Calu3 (cell line): Measurements from ENCODE around the gene ISYNA1. TPM values are rescaled to one million over a fixed set of nuclear protein-coding genes. Genes with fewer than 3 reads are reported as not detected.

Experiments used
- BruUV-seq: library from RNA; stranded (reverse); fragments of 400-500 nt; replicated peaks from 2 replicates; lab custom pipeline; 2021; lab: Mats Ljungman, UMichigan
- CTCF ChIA-PET: fragments of 300-600 bp; sonication (Branson Sonifier 250); formaldehyde crosslinking; loops from one replicate; lab custom pipeline; 2022; ENCODE audit warnings: antibody characterized with exemption; lab: Charles Lee
- DNase-seq: peaks from one replicate; pipeline ENCODE4 v3.0.0; 2022
- H3K27ac Mint-ChIP-seq: one replicate; pipeline ENCODE4 v1.8.0; 2022; ENCODE audit warnings: mixed read lengths; ENCODE audit not compliant: unreplicated experiment
- H3K27me3 Mint-ChIP-seq: one replicate; pipeline ENCODE4 v1.8.0; 2022; ENCODE audit warnings: mixed read lengths; ENCODE audit not compliant: unreplicated experiment
- H3K36me3 Mint-ChIP-seq: one replicate; pipeline ENCODE4 v1.8.0; 2022; ENCODE audit warnings: mild to moderate bottlenecking, moderate library complexity, mixed read lengths; ENCODE audit not compliant: insufficient read depth, unreplicated experiment
- H3K4me1 Mint-ChIP-seq: one replicate; pipeline ENCODE4 v1.8.0; 2022; ENCODE audit warnings: mild to moderate bottlenecking, low read depth, mixed read lengths; ENCODE audit not compliant: unreplicated experiment
- H3K4me3 Mint-ChIP-seq: one replicate; pipeline ENCODE4 v1.8.0; 2022; ENCODE audit warnings: mild to moderate bottlenecking, low read depth, moderate library complexity, mixed read lengths; ENCODE audit not compliant: unreplicated experiment
- H3K9me3 Mint-ChIP-seq: one replicate; pipeline ENCODE4 v1.8.0; 2022; ENCODE audit warnings: low read depth, mixed read lengths; ENCODE audit not compliant: unreplicated experiment
- intact Hi-C: fragments of 100-400 bp; cut with micrococcal nuclease; formaldehyde crosslinking; loops from one replicate; pipeline ENCODE4 v1.10.0; 2022; ENCODE audit not compliant: unreplicated experiment
- total RNA-seq: library from RNA; stranded (reverse); gene quantifications from 2 replicates; pipeline ENCODE4 v1.2.3, GENCODE V29; 2022
- TF ChIP-seq, protein P1 (sequence below): fragments of 200-600 bp; IDR thresholded peaks from one replicate; pipeline ENCODE4 v1.8.0; 2022; ENCODE audit warnings: antibody characterized with exemption; ENCODE audit not compliant: unreplicated experiment

Gene ISYNA1
- total RNA-seq, 1 experiment from 2014 or later: 94.9 TPM

DNA sequence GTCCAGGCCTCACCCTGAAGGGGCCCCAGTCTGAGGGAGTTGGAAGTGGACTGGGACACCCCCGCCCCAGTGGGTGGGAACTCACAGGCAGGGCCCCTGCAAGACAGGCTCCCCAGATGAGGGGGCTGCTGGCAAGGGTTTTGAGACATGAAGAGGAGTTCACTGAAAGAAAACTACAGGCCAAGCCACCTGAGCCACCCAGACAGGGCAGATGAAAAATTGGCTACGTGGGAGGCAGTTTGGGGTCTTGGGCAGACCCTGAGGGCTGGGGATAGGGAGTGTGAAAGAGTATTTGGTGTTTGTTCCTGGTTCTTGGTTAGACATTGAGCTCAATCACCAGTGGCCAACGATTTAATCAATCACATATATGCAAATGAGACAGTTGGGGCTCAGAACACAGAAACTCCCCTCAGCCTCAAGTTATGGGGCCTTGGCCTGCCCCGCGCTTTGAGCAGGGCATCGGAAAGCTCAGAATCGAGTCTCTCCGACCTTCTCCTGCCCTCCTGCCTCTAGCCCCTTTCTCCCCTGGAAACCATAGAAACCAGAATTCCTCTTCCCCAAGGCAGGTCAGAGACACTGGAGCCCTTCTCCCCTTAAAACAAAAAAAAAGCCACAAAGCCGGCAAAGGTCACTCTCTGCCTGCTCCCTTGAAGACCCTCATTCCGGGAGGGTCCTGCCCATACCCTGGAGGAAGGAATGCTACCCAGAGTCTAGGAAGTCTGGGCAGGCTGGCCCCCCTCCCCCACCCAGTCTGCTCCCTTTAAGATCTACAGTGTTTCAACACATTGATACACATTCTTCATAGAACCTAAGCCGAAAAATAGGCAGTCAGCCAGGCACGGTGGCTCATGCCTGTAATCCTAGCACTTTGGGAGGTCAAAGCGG, 1.3 kb upstream of the ISYNA1 start:
- Mint-ChIP-seq H3K27me3 (no peaks in the 10 kb centered on the region), H3K4me1 (peaks cover 25% of the 10 kb centered on the region), H3K9me3 (peaks cover 2% of the 10 kb centered on the region), H3K4me3 (peak overlapping the region; percentile 72), H3K27ac (peak overlapping the region; percentile 33), H3K36me3 (peaks cover 61% of the 10 kb centered on the region)
- intact Hi-C loops: no loop called here
- TF ChIP-seq, protein P1, sequence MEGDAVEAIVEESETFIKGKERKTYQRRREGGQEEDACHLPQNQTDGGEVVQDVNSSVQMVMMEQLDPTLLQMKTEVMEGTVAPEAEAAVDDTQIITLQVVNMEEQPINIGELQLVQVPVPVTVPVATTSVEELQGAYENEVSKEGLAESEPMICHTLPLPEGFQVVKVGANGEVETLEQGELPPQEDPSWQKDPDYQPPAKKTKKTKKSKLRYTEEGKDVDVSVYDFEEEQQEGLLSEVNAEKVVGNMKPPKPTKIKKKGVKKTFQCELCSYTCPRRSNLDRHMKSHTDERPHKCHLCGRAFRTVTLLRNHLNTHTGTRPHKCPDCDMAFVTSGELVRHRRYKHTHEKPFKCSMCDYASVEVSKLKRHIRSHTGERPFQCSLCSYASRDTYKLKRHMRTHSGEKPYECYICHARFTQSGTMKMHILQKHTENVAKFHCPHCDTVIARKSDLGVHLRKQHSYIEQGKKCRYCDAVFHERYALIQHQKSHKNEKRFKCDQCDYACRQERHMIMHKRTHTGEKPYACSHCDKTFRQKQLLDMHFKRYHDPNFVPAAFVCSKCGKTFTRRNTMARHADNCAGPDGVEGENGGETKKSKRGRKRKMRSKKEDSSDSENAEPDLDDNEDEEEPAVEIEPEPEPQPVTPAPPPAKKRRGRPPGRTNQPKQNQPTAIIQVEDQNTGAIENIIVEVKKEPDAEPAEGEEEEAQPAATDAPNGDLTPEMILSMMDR: no peak
- peak; percentile 37 for DNase-seq
- no TSS peak for BruUV-seq
- CTCF ChIA-PET: interaction anchor here (0.7 kb wide), 1 partner anchor 208 kb away, joined by 3 read pairs; no protein-coding TSS in a partner anchor

DNA sequence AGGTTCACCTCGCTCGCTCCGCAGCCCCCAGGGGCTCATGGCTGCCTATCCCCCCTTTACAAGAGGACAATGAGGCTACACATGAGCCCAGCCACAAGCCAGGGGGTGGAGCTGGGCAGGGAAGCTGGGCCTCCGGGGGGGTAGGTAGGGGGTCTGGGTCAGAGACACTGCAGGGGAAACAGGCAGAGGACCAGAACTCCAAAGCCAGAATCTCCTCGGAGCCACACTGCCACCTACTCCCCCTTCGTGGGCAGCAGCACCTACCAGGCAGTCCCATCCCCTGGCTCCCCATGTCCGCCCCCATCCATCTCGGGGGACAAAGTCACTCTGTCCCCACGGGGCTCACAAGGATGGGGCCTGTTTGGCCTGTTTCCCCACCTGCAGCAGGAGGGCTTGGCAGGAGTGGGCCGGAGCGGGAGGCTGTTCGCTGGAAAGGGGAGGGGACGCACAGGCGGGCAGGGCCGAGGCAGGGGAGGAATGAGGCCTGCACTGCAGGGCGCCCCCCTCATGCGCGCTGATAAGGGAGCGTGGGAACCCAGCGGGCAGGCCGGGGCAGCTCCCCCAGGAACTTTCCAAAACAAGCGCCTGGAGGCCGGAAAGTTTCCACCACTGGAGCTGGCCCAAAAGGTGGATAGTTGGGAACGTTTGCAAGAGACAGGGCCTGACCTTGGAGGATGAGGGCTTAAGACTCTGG, 545 bp upstream of the ISYNA1 start:
- Mint-ChIP-seq H3K27me3 (no peaks in the 10 kb centered on the region), H3K4me1 (peaks cover 25% of the 10 kb centered on the region), H3K27ac (peak overlapping the region; percentile 33), H3K4me3 (peak overlapping the region; percentile 72), H3K36me3 (peaks cover 61% of the 10 kb centered on the region), H3K9me3 (peaks cover 2% of the 10 kb centered on the region)
- CTCF ChIA-PET: no interaction called here
- TF ChIP-seq, protein P1: no peak
- peak; percentile 40 for DNase-seq
- no TSS peak for BruUV-seq
- intact Hi-C loops: no loop called here

DNA sequence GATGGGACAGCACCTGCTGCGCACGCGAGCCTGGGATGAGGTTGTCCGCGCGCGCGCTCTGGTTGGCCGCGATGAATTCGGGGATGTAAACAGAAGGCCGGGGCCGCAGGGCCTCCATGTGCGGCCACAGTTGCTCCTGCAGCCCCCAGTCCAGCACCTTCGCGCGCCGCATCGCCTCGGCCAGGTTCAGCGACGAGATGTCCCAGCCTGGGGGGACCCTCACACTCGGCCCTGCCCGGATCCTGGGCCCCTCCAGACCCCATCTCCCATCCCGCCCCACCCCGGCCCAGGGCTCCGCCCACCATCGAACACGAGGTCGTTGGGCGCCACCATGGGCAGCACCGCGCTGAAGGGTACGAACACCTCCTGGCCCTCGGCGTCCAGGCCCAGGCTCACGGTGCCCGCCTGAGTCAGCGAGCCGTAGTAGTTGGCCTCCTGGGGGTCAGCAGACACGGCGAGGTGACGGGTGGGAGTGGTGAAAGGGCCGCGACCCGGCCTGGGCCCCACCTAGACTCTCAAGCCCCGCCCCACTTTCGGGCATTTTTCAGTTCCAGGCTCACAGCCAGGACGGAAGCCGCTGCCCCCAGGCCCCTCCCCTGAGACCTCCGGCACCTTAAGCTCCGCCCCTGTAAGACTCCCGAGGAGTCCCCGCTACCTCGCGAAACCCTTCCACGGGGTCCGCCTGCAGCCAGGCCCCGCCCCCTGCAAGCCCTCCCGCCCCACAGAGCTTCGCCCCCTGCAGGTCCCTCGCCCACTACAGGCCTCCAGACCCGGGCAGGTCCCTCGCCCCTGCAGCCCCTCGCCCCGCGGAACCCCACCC, 1.1 kb downstream of the ISYNA1 start:
- CTCF ChIA-PET: interaction anchor here (0.6 kb wide), 1 partner anchor 164 kb away, joined by 5 read pairs; no protein-coding TSS in a partner anchor
- H3K27ac Mint-ChIP-seq: no peak overlapping the region
- H3K4me3 Mint-ChIP-seq: peak overlapping the region; percentile 72
- peaks cover 57% of the 10 kb centered on the region for H3K36me3 Mint-ChIP-seq
- no peaks in the 10 kb centered on the region for H3K9me3 Mint-ChIP-seq
- no peaks in the 10 kb centered on the region for H3K27me3 Mint-ChIP-seq
- no TSS peak for BruUV-seq
- TF ChIP-seq, protein P1: no peak
- intact Hi-C loops: no loop called here
- DNase-seq: peak; percentile 84
- peaks cover 16% of the 10 kb centered on the region for H3K4me1 Mint-ChIP-seq
